K562 (cell line): ENCODE measurements around the gene CLDN7. TPM values are rescaled to one million over a fixed set of nuclear protein-coding genes. Genes with fewer than 3 reads are reported as not detected.

Experiments used
- BRF1 ChIP-seq: IDR thresholded peaks from 3 replicates; pipeline ENCODE4 v1.6.1; 2011; ENCODE audit warnings: borderline replicate concordance, mild to moderate bottlenecking; ENCODE audit not compliant: insufficient read length; ENCODE audit errors: extremely low read depth
- CBX1 ChIP-seq: sonication (generic); IDR thresholded peaks from 2 replicates; pipeline ENCODE4 v1.6.1; 2016; ENCODE audit warnings: antibody characterized with exemption, low read depth, mild to moderate bottlenecking
- FOSL1 ChIP-seq: fragments of 200-800 bp; sonication (Bioruptor generic); conservative IDR thresholded peaks from 2 replicates; pipeline ENCODE4 v1.6.1; 2016; ENCODE audit warnings: missing genetic modification characterization, missing compliant biosample characterization
- GATAD2A ChIP-seq: fragments of 450-650 bp; IDR thresholded peaks from 2 replicates; pipeline ENCODE4 v1.6.1; 2017
- HDAC1 ChIP-seq, 2 experiments: fragments of 450-650 bp; IDR thresholded peaks; 2 replicates each; pipeline ENCODE4 v1.6.1; 2016 to 2017; ENCODE audit warnings: inconsistent platforms in 1 of 2, mild to moderate bottlenecking in 1 of 2, moderate library complexity in 1 of 2
- JUND ChIP-seq, 2 experiments: IDR thresholded peaks; 2 replicates in 1 of 2; 3 replicates in 1 of 2; pipeline ENCODE4 v1.6.1; 2011; ENCODE audit warnings: borderline replicate concordance in 2 of 2, low read depth in 2 of 2, low read length in 2 of 2, improper control_type of control experiment in 1 of 2, missing biosample characterization in 1 of 2, missing genetic modification characterization in 1 of 2, missing genetic modification reagents in 1 of 2
- MAFF ChIP-seq: IDR thresholded peaks from 2 replicates; pipeline ENCODE4 v1.6.1; 2012; ENCODE audit warnings: low read length, improper control_type of control experiment
- PCBP2 ChIP-seq: fragments of 200-400 bp; formaldehyde crosslinking; IDR thresholded peaks from 2 replicates; pipeline ENCODE4 v1.6.1; 2018; ENCODE audit warnings: low read length, low read depth, mild to moderate bottlenecking, moderate library complexity; ENCODE audit not compliant: poor library complexity, severe bottlenecking
- PTTG1 ChIP-seq: fragments of 450-650 bp; IDR thresholded peaks from 2 replicates; pipeline ENCODE4 v1.6.1; 2016; ENCODE audit warnings: low read depth, mild to moderate bottlenecking, missing genetic modification characterization, missing compliant biosample characterization
- SMAD3 ChIP-seq: fragments of 450-650 bp; formaldehyde crosslinking; conservative IDR thresholded peaks from 2 replicates; pipeline ENCODE4 v1.4.0; 2020; ENCODE audit warnings: mild to moderate bottlenecking
- SNIP1 ChIP-seq: fragments of 450-650 bp; IDR thresholded peaks from 2 replicates; pipeline ENCODE4 v1.7.1; 2017; ENCODE audit warnings: low read depth, mild to moderate bottlenecking
- TBL1XR1 ChIP-seq, 2 experiments: IDR thresholded peaks; 2 replicates each; pipeline ENCODE4 v1.6.1; 2012; ENCODE audit warnings: improper control_type of control experiment in 2 of 2, low read length in 2 of 2, mild to moderate bottlenecking in 1 of 2
- TEAD4 ChIP-seq, 2 experiments: sonication (generic) in 1 of 2; formaldehyde crosslinking in 1 of 2; IDR thresholded peaks; 2 replicates each; pipeline versions ENCODE4 v1.6.1 to v1.8.0; 2012 to 2022; ENCODE audit warnings: borderline replicate concordance in 1 of 2, inconsistent platforms in 1 of 2, low read length in 1 of 2, mild to moderate bottlenecking in 1 of 2, missing genetic modification reagents in 1 of 2
- WHSC1 ChIP-seq: IDR thresholded peaks from one replicate; pipeline ENCODE4 v1.6.1; 2012; ENCODE audit warnings: low read length, control low read depth, inconsistent platforms
- YY1 ChIP-seq, 3 experiments: IDR thresholded peaks; 2 replicates each; pipeline ENCODE4 v1.6.1; 2011; ENCODE audit warnings: low read length in 2 of 3, mild to moderate bottlenecking in 2 of 3, moderate library complexity in 2 of 3, borderline replicate concordance in 1 of 3, control low read depth in 1 of 3, low read depth in 1 of 3; ENCODE audit not compliant: insufficient read depth in 3 of 3, insufficient replicate concordance in 2 of 3, control insufficient read depth in 1 of 3, insufficient read length in 1 of 3; ENCODE audit errors: extremely low read depth in 1 of 3
- ZNF324 ChIP-seq: fragments of 250-450 bp; sonication (Bioruptor Pico); IDR thresholded peaks from 2 replicates; pipeline ENCODE4 v1.4.0; 2020; ENCODE audit warnings: mild to moderate bottlenecking
- ZNF696 ChIP-seq: fragments of 250-450 bp; sonication (Bioruptor Pico); conservative IDR thresholded peaks from 2 replicates; pipeline ENCODE4 v1.4.0; 2020; ENCODE audit warnings: mild to moderate bottlenecking, moderate library complexity
- polyA plus RNA-seq, 8 experiments: library from polyadenylated mRNA; depleted of rRNA in 4 of 8; stranded (reverse) in 5 of 8; unstranded in 3 of 8; fragments of >200 nt; fragmentation: Nextera tagmentation in 2 of 8; fragmentation: Illumina TruSeq in 1 of 8; extraction: Ambion mirVana in 2 of 8; extraction: Trizol in 1 of 8; gene quantifications; 2 replicates each; pipeline versions ENCODE4 v1.2.1 to v1.2.3, GENCODE V29; 2011 to 2014; ENCODE audit warnings: inconsistent platforms in 1 of 8, missing spikeins in 1 of 8
- total RNA-seq, 7 experiments: library from RNA; depleted of rRNA in 6 of 7; stranded (reverse); fragments of >200 nt in 6 of 7; fragmentation: Illumina TruSeq in 2 of 7; extraction: Trizol in 2 of 7; gene quantifications; 2 replicates each; pipeline versions ENCODE4 v1.2.1 to v1.2.3, GENCODE V29; 2011 to 2021; ENCODE audit warnings: low replicate concordance in 1 of 7
- TF ChIP-seq, protein P1 (sequence below): fragments of 250-450 bp; sonication (Bioruptor Pico); IDR thresholded peaks from 2 replicates; pipeline ENCODE4 v1.9.0; 2021; ENCODE audit warnings: mild to moderate bottlenecking, inconsistent platforms
- TF ChIP-seq, protein P2 (sequence below): sonication (generic); formaldehyde crosslinking; IDR thresholded peaks from 2 replicates; pipeline ENCODE4 v1.8.0; 2022; ENCODE audit warnings: mild to moderate bottlenecking, low read depth, missing genetic modification reagents
- TF ChIP-seq, protein P3 (sequence below): IDR thresholded peaks from 2 replicates; pipeline ENCODE4 v1.6.1; 2014; ENCODE audit warnings: antibody characterized with exemption

The CLDN7 gene
- total and polyA plus RNA-seq, 9 of the 15 experiments (the other 6 are each of a cell fraction or from before 2014, with no cell fraction given), result 2.2 to 14.5 (median 7.6) TPM

DNA sequence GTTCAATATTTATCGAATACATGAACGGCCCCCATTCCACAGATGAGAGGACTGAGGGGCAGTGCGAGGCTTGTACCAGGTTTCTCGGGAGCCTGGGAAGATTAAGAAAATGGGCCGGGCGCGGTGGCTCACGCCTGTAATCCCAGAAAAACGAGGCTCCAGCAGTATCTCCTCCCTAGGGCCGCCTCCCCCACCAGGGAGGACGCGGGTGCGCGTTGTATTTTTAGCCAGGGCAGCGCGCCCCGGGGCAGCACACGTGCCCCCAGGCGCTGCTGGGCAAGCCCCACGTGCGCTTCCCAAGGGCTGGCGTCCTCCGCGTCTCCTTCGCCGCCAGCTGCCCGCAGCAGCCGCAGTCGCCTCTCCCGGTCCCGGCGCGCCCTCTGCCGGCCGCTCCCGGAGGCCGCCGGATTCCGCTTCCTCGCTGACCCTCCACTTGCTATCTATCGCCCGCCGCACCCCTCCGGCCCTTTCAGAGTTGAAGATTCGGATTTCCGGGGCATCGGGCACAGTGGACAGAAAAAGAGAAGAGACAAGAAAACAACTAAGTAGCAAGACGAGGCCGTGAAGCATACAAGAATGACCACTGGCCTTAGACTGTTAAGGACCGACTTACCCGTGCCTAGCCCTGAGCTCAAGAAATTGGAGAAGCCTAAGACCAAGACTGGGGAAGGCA is 34.0 kb upstream of the CLDN7 start (continued):
- TF ChIP-seq, protein P1, sequence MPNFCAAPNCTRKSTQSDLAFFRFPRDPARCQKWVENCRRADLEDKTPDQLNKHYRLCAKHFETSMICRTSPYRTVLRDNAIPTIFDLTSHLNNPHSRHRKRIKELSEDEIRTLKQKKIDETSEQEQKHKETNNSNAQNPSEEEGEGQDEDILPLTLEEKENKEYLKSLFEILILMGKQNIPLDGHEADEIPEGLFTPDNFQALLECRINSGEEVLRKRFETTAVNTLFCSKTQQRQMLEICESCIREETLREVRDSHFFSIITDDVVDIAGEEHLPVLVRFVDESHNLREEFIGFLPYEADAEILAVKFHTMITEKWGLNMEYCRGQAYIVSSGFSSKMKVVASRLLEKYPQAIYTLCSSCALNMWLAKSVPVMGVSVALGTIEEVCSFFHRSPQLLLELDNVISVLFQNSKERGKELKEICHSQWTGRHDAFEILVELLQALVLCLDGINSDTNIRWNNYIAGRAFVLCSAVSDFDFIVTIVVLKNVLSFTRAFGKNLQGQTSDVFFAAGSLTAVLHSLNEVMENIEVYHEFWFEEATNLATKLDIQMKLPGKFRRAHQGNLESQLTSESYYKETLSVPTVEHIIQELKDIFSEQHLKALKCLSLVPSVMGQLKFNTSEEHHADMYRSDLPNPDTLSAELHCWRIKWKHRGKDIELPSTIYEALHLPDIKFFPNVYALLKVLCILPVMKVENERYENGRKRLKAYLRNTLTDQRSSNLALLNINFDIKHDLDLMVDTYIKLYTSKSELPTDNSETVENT, result no peak
- TF ChIP-seq, protein P2, sequence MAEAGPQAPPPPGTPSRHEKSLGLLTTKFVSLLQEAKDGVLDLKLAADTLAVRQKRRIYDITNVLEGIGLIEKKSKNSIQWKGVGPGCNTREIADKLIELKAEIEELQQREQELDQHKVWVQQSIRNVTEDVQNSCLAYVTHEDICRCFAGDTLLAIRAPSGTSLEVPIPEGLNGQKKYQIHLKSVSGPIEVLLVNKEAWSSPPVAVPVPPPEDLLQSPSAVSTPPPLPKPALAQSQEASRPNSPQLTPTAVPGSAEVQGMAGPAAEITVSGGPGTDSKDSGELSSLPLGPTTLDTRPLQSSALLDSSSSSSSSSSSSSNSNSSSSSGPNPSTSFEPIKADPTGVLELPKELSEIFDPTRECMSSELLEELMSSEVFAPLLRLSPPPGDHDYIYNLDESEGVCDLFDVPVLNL (CRISPR knock-in tag), result no peak
- TF ChIP-seq MAFF, result no peak
- peak in 1 of 3 experiments; percentile 23 for TF ChIP-seq YY1 (IDR thresholded peaks at IDR 0.05; ENCODE audit: borderline replicate concordance in 1 of 3, control insufficient read depth in 1 of 3, extremely low read depth in 1 of 3, insufficient read depth in 3 of 3, insufficient read length in 1 of 3, insufficient replicate concordance in 2 of 3, low read depth in 1 of 3, low read length in 2 of 3)
- TF ChIP-seq JUND (IDR thresholded peaks at IDR 0.05; ENCODE audit: borderline replicate concordance, low read depth, low read length), result no peak
- TF ChIP-seq JUND (tag; IDR thresholded peaks at IDR 0.05; ENCODE audit: borderline replicate concordance, low read depth, low read length), result no peak
- TF ChIP-seq HDAC1 (IDR thresholded peaks at IDR 0.05), result peak in 1 of 2 experiments; percentile 52; a peak in 1 of 4 replicates
- no peak for TF ChIP-seq TBL1XR1 (IDR thresholded peaks at IDR 0.05; ENCODE audit: low read length in 2 of 2)
- TF ChIP-seq WHSC1, result no peak
- no peak for TF ChIP-seq SNIP1
- TF ChIP-seq TEAD4 (IDR thresholded peaks at IDR 0.05; ENCODE audit: low read length), result no peak
- no peak for TF ChIP-seq TEAD4 (CRISPR knock-in tag; IDR thresholded peaks at IDR 0.05; ENCODE audit: borderline replicate concordance)
- TF ChIP-seq ZNF324, result no peak
- TF ChIP-seq ZNF696, result no peak
- TF ChIP-seq CBX1, result no peak
- no peak for TF ChIP-seq PCBP2
- no peak for TF ChIP-seq BRF1
- TF ChIP-seq PTTG1, result no peak
- no peak for TF ChIP-seq SMAD3 (CRISPR knock-in tag)
- TF ChIP-seq FOSL1 (tag), result no peak
- TF ChIP-seq, protein P3, sequence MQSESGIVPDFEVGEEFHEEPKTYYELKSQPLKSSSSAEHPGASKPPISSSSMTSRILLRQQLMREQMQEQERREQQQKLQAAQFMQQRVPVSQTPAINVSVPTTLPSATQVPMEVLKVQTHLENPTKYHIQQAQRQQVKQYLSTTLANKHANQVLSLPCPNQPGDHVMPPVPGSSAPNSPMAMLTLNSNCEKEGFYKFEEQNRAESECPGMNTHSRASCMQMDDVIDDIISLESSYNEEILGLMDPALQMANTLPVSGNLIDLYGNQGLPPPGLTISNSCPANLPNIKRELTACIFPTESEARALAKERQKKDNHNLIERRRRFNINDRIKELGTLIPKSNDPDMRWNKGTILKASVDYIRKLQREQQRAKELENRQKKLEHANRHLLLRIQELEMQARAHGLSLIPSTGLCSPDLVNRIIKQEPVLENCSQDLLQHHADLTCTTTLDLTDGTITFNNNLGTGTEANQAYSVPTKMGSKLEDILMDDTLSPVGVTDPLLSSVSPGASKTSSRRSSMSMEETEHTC, result no peak
- TF ChIP-seq GATAD2A, result no peak
